ENCODE results near the gene FOXD3. TPM values are rescaled to one million over a fixed set of nuclear protein-coding genes. Genes with fewer than 3 reads are reported as not detected.

FOXD3 gene
- total RNA-seq, 1 experiment from 2014 or later, result 0.80 TPM

- BruUV-seq (replicated peaks), result no TSS peak
- POLR2A ChIA-PET, result no interaction called here
- TF ChIP-seq, protein P1, sequence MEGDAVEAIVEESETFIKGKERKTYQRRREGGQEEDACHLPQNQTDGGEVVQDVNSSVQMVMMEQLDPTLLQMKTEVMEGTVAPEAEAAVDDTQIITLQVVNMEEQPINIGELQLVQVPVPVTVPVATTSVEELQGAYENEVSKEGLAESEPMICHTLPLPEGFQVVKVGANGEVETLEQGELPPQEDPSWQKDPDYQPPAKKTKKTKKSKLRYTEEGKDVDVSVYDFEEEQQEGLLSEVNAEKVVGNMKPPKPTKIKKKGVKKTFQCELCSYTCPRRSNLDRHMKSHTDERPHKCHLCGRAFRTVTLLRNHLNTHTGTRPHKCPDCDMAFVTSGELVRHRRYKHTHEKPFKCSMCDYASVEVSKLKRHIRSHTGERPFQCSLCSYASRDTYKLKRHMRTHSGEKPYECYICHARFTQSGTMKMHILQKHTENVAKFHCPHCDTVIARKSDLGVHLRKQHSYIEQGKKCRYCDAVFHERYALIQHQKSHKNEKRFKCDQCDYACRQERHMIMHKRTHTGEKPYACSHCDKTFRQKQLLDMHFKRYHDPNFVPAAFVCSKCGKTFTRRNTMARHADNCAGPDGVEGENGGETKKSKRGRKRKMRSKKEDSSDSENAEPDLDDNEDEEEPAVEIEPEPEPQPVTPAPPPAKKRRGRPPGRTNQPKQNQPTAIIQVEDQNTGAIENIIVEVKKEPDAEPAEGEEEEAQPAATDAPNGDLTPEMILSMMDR (IDR thresholded peaks at IDR 0.05), result no peak
- TF ChIP-seq REST (IDR thresholded peaks at IDR 0.05; ENCODE audit: insufficient read depth in 1 of 2, low read depth in 2 of 2, low read length in 1 of 2), result no peak
- no peak for TF ChIP-seq POLR2AphosphoS5 (IDR thresholded peaks at IDR 0.05; ENCODE audit: low read depth, low read length)
- no peak for TF ChIP-seq SIN3A (IDR thresholded peaks at IDR 0.05; ENCODE audit: borderline replicate concordance, insufficient read depth, low read depth, low read length)
- no peak for TF ChIP-seq TCF7L2 (IDR thresholded peaks at IDR 0.05; ENCODE audit: low read depth, low read length)
Observed at GRCh38 chr1:63362578-63362977, 40.2 kb downstream of the FOXD3 start.

DNA sequence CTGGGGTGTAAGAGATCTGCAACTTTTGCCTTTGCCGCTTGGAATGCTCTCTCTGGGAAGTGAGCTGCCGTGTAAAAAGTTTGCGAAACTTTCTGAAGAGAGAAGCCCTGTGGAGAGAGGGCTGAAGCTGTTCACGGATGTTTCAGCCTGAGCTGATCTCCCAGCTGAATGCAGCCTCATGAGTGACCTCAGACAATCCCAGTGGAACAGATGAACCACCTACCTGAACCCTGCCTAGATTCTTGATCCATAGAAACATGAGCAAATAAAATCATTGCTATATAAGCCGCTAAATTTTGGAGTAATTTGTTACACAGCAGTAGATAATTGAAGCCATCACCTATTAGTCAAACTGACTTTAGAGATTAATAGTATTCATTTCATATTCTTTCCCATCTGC lies 40.6 kb downstream of the FOXD3 start:
- CTCF ChIA-PET, result no interaction called here
- intact Hi-C loops (cut with micrococcal nuclease; ENCODE audit: unreplicated experiment), result no loop called here
- Histone ChIP-seq H3K4me3 (ENCODE audit: low read depth in 2 of 2, low read length in 2 of 2) (no peak overlapping the region), H3K9me3 (ENCODE audit: control insufficient read depth, insufficient read depth, low read depth, low read length) (no peaks in the 10 kb centered on the region), H3K27ac (ENCODE audit: low read length) (no peak overlapping the region), H3K4me1 (ENCODE audit: control insufficient read depth, insufficient read depth, low read length) (peaks cover 3% of the 10 kb centered on the region; the same call in 1 of the 2 replicates), H3K27me3 (ENCODE audit: control insufficient read depth, insufficient read depth, low read length) (no peaks in the 10 kb centered on the region), H3K36me3 (ENCODE audit: control insufficient read depth, insufficient read depth, low read length) (peaks cover 4% of the 10 kb centered on the region; the same call in 1 of the 2 replicates)
- in situ Hi-C loops (cut with HindIII; ENCODE audit: low pct_unique_long_range_greater_than_20kb, low sequenced_read_pairs), result no loop called here
- ATAC-seq (no peak), DNase-seq (ENCODE audit: low read depth, low spot score) (no peak)
- POLR2A ChIA-PET, result no interaction called here
- TF ChIP-seq, protein P1 (IDR thresholded peaks at IDR 0.05), result no peak
- TF ChIP-seq POLR2AphosphoS5 (IDR thresholded peaks at IDR 0.05; ENCODE audit: low read depth, low read length), result no peak
- no peak for TF ChIP-seq REST (IDR thresholded peaks at IDR 0.05; ENCODE audit: insufficient read depth in 1 of 2, low read depth in 2 of 2, low read length in 1 of 2)
- no peak for TF ChIP-seq TCF7L2 (IDR thresholded peaks at IDR 0.05; ENCODE audit: low read depth, low read length)
- no TSS peak for BruUV-seq (replicated peaks)

More at GRCh38 chr1:63362578-63362977, 40.2 kb downstream of the FOXD3 start:
- Histone ChIP-seq H3K27me3 (ENCODE audit: control insufficient read depth, insufficient read depth, low read length) (no peaks in the 10 kb centered on the region), H3K4me1 (ENCODE audit: control insufficient read depth, insufficient read depth, low read length) (peaks cover 3% of the 10 kb centered on the region; the same call in 1 of the 2 replicates), H3K4me3 (ENCODE audit: low read depth in 2 of 2, low read length in 2 of 2) (no peak overlapping the region), H3K27ac (ENCODE audit: low read length) (no peak overlapping the region), H3K36me3 (ENCODE audit: control insufficient read depth, insufficient read depth, low read length) (peaks cover under 1% of the 10 kb centered on the region; the same call in 1 of the 2 replicates), H3K9me3 (ENCODE audit: control insufficient read depth, insufficient read depth, low read depth, low read length) (no peaks in the 10 kb centered on the region)
- CTCF ChIA-PET, result no interaction called here
- intact Hi-C loops (cut with micrococcal nuclease; ENCODE audit: unreplicated experiment) (no loop called here), in situ Hi-C loops (cut with HindIII; ENCODE audit: low pct_unique_long_range_greater_than_20kb, low sequenced_read_pairs) (no loop called here)
- no peak for DNase-seq (ENCODE audit: low read depth, low spot score)
- no peak for ATAC-seq
